GM12874 (cell line): ENCODE results near the gene MORC4.

ENCODE experiments used
- CTCF ChIP-seq: IDR thresholded peaks from 2 replicates; pipeline ENCODE4 v1.5.1; 2011; ENCODE audit warnings: low read depth, mild to moderate bottlenecking, control low read depth, low read length, moderate library complexity; ENCODE audit not compliant: insufficient read depth

The MORC4 gene

DNA sequence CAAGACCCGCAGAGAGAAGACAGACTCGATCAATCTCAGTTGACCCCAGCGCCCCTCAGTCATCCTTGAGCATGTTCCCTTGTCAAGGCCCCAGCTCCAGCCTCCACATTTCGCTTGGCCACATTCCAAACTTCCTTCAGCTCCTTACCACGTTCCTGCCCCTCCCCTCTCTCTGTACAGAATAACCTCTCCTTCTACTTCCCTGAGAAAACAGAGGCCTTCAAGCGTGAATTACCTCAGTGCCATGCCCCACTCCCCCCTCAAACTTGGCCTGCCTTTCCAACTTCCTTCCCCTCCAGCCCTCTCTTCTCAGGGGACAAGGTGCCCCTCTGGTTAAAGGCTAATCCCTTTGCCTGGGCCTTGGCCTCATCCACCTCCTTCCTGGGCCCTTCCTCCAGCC is 93.7 kb downstream of the MORC4 start:
- no peak for TF ChIP-seq CTCF

DNA sequence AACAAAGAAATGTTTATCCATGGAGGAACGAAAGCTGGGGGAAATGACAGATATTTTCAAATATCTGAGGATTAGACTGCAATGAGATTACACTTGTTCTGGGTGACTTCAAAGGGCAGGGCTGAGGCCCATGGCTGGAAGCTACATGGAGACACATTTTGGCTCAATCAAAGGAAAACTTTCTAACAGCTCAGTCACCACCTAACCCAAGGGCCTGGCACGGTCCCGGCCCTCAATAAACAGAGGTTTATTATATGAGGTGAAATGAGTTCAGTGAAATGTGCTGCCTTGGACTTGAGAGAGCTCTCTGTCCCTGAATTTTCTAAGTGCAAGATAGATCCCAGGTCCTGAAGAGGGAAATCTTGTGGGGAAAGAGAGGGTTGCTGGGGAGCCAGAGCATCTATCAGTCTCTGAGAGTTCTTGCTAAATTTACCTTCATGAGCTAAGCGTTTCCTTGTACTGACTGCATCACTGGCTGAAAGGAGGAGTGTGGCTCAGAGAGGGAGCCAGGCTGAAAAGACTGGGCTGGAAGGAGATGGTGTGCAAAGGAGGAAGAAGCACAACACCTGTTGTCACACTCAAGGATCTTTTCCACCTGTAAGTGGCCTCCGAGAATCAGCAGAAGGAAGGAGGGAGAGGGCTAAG is 94.8 kb downstream of the MORC4 start:
- no peak for TF ChIP-seq CTCF

DNA sequence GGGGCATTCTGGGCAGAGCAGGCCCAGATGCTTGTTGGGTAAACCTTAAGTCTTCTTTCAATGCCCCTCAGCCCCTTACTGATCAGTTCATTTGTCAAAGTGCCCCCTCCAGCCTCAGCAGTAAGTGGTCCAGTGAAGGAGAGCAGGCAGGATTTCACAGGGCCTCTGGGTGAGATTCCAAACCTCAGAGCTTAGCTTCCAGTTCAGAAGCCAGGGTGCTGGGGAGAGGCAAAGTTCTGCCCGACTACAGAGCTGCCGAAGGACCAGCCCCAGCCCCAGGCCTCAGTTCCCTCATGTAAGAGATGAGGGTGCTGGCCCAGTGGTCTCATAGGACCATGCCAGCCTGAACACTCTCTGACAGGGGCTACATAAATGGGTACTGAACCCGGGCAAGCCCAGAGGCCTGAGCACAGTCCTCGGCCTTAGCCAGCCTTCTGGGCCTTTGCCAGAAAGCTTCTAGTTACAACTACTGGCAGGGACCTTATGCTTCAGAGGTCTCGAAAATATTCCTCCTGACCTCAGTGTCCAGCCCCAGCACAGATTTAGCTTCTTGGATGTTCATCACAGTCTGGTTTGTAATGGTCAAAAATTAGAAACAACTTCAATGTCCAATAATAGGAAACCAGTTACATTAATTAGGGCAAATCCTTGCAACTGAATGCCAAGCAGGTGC is 96.0 kb downstream of the MORC4 start:
- TF ChIP-seq CTCF, result no peak

DNA sequence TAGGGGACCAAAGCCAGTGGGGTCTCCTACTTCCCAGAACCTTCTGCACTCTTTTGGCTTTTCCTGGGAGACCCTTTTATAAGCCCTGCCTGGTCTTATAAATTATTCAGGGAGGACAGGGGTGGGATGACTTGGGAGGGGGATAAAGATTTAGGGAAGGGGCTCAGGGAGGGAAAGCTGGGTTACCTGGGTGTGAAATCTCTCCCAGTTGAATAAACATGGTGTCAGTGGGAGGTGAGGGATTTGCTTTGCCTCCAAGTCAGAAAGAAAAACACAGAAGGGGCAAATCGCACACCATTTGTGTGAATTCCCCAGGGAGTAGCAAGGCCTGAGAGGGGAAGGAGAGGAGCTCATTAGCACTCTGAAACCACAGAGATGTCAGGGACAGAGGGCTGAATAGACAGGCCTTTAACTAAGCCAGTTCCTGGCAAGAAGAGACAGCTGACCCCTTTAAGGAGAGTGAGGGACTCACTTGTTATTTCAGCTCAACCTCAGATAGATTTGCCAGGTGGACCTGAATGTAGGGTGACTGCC is 96.7 kb downstream of the MORC4 start, which contains the start of gene RIPPLY1:
RIPPLY1 (minus strand) TSS at position 51 of the 534 bp plus-strand sequence. CDS start 54 bp downstream, outside the sequence.
- no peak for TF ChIP-seq CTCF

GRCh38 chrX:106902684-106903083 is 97.3 kb downstream of the MORC4 start:
- TF ChIP-seq CTCF, result no peak

GRCh38 chrX:106901781-106902219 is 98.2 kb downstream of the MORC4 start:
- no peak for TF ChIP-seq CTCF

- TF ChIP-seq CTCF, result no peak
Observed at GRCh38 chrX:106901341-106901740, 98.7 kb downstream of the MORC4 start.
